ENCODE measurements around the gene LONP2. TPM values are rescaled to one million over a fixed set of nuclear protein-coding genes. Genes with fewer than 3 reads are reported as not detected.

LONP2 gene
- total and polyA plus RNA-seq, 2 of the 13 experiments (the other 11 are each of a cell fraction or from before 2014, with no cell fraction given) = 39.2 to 63.3 TPM

DNA sequence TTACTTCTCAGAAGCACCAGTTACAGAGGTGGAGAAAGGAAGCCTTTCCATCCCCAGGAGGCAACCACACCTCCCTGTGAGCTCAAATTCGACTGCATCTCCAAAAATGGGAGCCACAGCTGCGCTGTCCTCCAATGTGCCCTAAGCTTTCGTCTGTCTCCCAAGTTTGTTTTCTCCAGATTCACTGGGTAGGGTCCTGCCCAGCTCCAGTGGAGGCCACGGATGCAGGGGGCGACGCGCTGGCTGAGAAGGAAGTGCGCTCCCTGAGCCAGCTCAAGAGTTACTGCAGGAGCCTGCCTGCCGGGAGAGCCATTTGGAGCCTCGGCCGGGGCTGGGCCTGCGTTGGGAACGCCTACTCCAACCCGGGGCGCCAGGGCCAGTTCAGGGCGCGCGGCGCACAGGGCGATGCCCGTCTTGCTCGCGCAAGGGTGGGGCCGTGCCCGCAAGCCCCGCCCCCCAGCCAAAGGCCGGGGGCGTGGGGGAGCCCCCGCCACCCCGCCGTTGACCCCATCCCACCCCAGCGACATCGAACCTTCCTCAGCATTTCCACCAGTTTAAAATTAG lies 121.6 kb downstream of the LONP2 start (continued):
- TF ChIP-seq DPF2 (CRISPR knock-in tag; IDR thresholded peaks at IDR 0.05; ENCODE audit: borderline replicate concordance, low read depth) = no peak
- TF ChIP-seq MATR3 (CRISPR knock-in tag; IDR thresholded peaks at IDR 0.05) = no peak
- TF ChIP-seq HDAC1 (CRISPR knock-in tag; IDR thresholded peaks at IDR 0.05) = peak; percentile 25; the same call in 1 of the 2 replicates
- TF ChIP-seq MXD4 (CRISPR knock-in tag; IDR thresholded peaks at IDR 0.05) = peak; percentile 62; the same call in 1 of the 2 replicates
- no peak for TF ChIP-seq ZNF670 (CRISPR knock-in tag; IDR thresholded peaks at IDR 0.05; ENCODE audit: borderline replicate concordance)
- TF ChIP-seq, protein P1, sequence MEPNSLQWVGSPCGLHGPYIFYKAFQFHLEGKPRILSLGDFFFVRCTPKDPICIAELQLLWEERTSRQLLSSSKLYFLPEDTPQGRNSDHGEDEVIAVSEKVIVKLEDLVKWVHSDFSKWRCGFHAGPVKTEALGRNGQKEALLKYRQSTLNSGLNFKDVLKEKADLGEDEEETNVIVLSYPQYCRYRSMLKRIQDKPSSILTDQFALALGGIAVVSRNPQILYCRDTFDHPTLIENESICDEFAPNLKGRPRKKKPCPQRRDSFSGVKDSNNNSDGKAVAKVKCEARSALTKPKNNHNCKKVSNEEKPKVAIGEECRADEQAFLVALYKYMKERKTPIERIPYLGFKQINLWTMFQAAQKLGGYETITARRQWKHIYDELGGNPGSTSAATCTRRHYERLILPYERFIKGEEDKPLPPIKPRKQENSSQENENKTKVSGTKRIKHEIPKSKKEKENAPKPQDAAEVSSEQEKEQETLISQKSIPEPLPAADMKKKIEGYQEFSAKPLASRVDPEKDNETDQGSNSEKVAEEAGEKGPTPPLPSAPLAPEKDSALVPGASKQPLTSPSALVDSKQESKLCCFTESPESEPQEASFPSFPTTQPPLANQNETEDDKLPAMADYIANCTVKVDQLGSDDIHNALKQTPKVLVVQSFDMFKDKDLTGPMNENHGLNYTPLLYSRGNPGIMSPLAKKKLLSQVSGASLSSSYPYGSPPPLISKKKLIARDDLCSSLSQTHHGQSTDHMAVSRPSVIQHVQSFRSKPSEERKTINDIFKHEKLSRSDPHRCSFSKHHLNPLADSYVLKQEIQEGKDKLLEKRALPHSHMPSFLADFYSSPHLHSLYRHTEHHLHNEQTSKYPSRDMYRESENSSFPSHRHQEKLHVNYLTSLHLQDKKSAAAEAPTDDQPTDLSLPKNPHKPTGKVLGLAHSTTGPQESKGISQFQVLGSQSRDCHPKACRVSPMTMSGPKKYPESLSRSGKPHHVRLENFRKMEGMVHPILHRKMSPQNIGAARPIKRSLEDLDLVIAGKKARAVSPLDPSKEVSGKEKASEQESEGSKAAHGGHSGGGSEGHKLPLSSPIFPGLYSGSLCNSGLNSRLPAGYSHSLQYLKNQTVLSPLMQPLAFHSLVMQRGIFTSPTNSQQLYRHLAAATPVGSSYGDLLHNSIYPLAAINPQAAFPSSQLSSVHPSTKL (CRISPR knock-in tag; IDR thresholded peaks at IDR 0.05) = peak; percentile 69
- peak; percentile 76; the same call in 1 of the 2 replicates for TF ChIP-seq TBX2 (CRISPR knock-in tag; IDR thresholded peaks at IDR 0.05; ENCODE audit: borderline replicate concordance)
- TF ChIP-seq ZNF784 (CRISPR knock-in tag; IDR thresholded peaks at IDR 0.05; ENCODE audit: borderline replicate concordance) = peak; percentile 87; the same call in 1 of the 2 replicates
- peak; percentile 83 for TF ChIP-seq ZNF772 (CRISPR knock-in tag; IDR thresholded peaks at IDR 0.05)
- TF ChIP-seq KLF15 (CRISPR knock-in tag; IDR thresholded peaks at IDR 0.05; ENCODE audit: borderline replicate concordance) = no peak
- TF ChIP-seq, protein P2, sequence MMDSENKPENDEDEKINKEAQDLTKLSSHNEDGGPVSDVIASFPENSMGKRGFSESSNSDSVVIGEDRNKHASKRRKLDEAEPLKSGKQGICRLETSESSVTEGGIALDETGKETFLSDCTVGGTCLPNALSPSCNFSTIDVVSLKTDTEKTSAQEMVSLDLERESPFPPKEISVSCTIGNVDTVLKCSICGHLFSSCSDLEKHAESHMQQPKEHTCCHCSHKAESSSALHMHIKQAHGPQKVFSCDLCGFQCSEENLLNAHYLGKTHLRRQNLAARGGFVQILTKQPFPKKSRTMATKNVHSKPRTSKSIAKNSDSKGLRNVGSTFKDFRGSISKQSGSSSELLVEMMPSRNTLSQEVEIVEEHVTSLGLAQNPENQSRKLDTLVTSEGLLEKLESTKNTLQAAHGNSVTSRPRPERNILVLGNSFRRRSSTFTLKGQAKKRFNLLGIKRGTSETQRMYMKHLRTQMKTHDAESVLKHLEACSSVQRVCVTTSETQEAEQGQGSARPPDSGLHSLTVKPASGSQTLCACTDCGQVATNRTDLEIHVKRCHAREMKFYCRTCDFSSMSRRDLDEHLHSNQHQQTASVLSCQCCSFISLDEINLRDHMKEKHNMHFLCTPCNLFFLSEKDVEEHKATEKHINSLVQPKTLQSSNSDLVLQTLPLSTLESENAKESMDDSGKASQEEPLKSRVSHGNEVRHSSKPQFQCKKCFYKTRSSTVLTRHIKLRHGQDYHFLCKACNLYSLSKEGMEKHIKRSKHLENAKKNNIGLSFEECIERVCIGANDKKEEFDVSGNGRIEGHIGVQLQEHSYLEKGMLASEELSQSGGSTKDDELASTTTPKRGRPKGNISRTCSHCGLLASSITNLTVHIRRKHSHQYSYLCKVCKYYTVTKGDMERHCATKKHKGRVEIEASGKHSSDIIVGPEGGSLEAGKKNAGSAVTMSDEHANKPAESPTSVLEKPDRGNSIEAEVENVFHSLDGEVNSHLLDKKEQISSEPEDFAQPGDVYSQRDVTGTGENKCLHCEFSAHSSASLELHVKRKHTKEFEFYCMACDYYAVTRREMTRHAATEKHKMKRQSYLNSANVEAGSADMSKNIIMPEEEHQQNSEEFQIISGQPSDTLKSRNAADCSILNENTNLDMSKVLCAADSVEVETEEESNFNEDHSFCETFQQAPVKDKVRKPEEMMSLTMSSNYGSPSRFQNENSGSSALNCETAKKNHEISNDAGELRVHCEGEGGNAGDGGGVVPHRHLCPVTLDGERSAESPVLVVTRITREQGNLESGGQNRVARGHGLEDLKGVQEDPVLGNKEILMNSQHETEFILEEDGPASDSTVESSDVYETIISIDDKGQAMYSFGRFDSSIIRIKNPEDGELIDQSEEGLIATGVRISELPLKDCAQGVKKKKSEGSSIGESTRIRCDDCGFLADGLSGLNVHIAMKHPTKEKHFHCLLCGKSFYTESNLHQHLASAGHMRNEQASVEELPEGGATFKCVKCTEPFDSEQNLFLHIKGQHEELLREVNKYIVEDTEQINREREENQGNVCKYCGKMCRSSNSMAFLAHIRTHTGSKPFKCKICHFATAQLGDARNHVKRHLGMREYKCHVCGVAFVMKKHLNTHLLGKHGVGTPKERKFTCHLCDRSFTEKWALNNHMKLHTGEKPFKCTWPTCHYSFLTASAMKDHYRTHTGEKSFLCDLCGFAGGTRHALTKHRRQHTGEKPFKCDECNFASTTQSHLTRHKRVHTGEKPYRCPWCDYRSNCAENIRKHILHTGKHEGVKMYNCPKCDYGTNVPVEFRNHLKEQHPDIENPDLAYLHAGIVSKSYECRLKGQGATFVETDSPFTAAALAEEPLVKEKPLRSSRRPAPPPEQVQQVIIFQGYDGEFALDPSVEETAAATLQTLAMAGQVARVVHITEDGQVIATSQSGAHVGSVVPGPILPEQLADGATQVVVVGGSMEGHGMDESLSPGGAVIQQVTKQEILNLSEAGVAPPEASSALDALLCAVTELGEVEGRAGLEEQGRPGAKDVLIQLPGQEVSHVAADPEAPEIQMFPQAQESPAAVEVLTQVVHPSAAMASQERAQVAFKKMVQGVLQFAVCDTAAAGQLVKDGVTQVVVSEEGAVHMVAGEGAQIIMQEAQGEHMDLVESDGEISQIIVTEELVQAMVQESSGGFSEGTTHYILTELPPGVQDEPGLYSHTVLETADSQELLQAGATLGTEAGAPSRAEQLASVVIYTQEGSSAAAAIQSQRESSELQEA (CRISPR knock-in tag; IDR thresholded peaks at IDR 0.05; ENCODE audit: not compliant biosample characterization) = peak; percentile 79
